ENCODE results near the gene OR52K2. TPM values are rescaled to one million over a fixed set of nuclear protein-coding genes. Genes with fewer than 3 reads are reported as not detected.

The OR52K2 gene
- total RNA-seq, 1 donor = not detected

DNA sequence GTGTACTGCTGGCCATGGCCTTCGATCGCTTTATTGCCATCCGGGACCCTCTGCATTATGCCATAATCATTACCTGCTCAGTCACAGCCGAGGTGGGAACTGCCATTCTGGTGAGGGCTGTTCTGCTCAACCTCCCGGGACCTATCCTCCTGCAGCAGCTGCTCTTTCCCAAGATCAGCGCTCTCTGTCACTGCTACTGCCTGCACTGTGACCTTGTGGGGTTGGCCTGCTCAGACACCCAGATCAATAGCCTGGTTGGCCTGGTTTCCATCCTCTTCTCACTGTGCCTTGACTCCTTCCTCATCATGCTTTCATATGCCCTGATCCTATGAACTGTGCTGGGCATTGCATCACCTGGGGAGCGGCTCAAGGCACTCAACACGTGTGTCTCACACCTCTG, 30.7 kb upstream of the OR52K2 start:
- H2AFZ ChIP-seq (ENCODE audit: low read length) = no peak overlapping the region
- no peak for TF ChIP-seq CTCF (IDR thresholded peaks at IDR 0.05; ENCODE audit: extremely low read depth, low read depth, low read length)
- H3K27me3 ChIP-seq (ENCODE audit: insufficient read depth, low read length) = no peaks in the 10 kb centered on the region
- no peaks in the 10 kb centered on the region for H3K36me3 ChIP-seq (ENCODE audit: insufficient read depth, low read length)
- H3K9me3 ChIP-seq (ENCODE audit: low read depth, low read length) = no peaks in the 10 kb centered on the region
- H4K20me1 ChIP-seq (ENCODE audit: insufficient read depth, low read length) = no peaks in the 10 kb centered on the region
- H3K79me2 ChIP-seq (ENCODE audit: insufficient read depth, low read length) = no peaks in the 10 kb centered on the region
- no peak overlapping the region for H3K4me2 ChIP-seq (ENCODE audit: insufficient read depth, low read length)
- no peak overlapping the region for H3K27ac ChIP-seq (ENCODE audit: low read depth, low read length)
- no peak for DNase-seq (ENCODE audit: insufficient read length, low spot score, missing footprints)
- H3K4me1 ChIP-seq (ENCODE audit: insufficient read depth, low read length) = no peaks in the 10 kb centered on the region
- H3K4me3 ChIP-seq (ENCODE audit: insufficient read depth, low read length) = no peak overlapping the region

DNA sequence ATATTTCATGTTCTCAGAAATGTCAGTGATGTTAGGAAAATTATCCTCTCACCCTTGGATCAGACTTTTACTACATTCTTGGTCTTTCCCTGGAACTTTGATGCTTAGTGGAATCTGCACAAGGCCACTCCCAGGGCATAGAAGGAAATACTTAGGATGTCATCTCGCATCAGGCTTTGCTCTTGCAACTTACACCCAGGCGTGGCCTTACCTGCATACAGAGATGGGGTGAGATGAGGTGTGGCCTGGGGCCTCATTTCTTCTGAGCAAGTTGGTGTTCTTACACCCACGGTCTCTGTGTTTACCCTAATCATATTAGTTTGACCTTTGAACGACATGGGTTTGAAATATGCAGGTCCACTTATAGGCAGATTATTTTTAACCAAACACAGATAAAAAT, 19.0 kb upstream of the OR52K2 start:
- Histone ChIP-seq H3K4me2 (ENCODE audit: insufficient read depth, low read length) (no peak overlapping the region), H4K20me1 (ENCODE audit: insufficient read depth, low read length) (no peaks in the 10 kb centered on the region), H3K9me3 (ENCODE audit: low read depth, low read length) (no peaks in the 10 kb centered on the region), H2AFZ (ENCODE audit: low read length) (no peak overlapping the region), H3K4me3 (ENCODE audit: insufficient read depth, low read length) (no peak overlapping the region), H3K27ac (ENCODE audit: low read depth, low read length) (no peak overlapping the region), H3K79me2 (ENCODE audit: insufficient read depth, low read length) (no peaks in the 10 kb centered on the region), H3K36me3 (ENCODE audit: insufficient read depth, low read length) (no peaks in the 10 kb centered on the region), H3K27me3 (ENCODE audit: insufficient read depth, low read length) (no peaks in the 10 kb centered on the region), H3K4me1 (ENCODE audit: insufficient read depth, low read length) (no peaks in the 10 kb centered on the region)
- no peak for DNase-seq (ENCODE audit: insufficient read length, low spot score, missing footprints)
- no peak for TF ChIP-seq CTCF (IDR thresholded peaks at IDR 0.05; ENCODE audit: extremely low read depth, low read depth, low read length)

GRCh38 chr11:4433856-4434255, 15.2 kb upstream of the OR52K2 start:
- no peaks in the 10 kb centered on the region for H4K20me1 ChIP-seq (ENCODE audit: insufficient read depth, low read length)
- no peaks in the 10 kb centered on the region for H3K79me2 ChIP-seq (ENCODE audit: insufficient read depth, low read length)
- H3K4me2 ChIP-seq (ENCODE audit: insufficient read depth, low read length) = no peak overlapping the region
- no peaks in the 10 kb centered on the region for H3K9me3 ChIP-seq (ENCODE audit: low read depth, low read length)
- H3K27ac ChIP-seq (ENCODE audit: low read depth, low read length) = no peak overlapping the region
- H3K27me3 ChIP-seq (ENCODE audit: insufficient read depth, low read length) = no peaks in the 10 kb centered on the region
- H2AFZ ChIP-seq (ENCODE audit: low read length) = no peak overlapping the region
- no peaks in the 10 kb centered on the region for H3K4me1 ChIP-seq (ENCODE audit: insufficient read depth, low read length)
- no peak overlapping the region for H3K4me3 ChIP-seq (ENCODE audit: insufficient read depth, low read length)
- DNase-seq (ENCODE audit: insufficient read length, low spot score, missing footprints) = no peak
- no peak for TF ChIP-seq CTCF (IDR thresholded peaks at IDR 0.05; ENCODE audit: extremely low read depth, low read depth, low read length)
- H3K36me3 ChIP-seq (ENCODE audit: insufficient read depth, low read length) = no peaks in the 10 kb centered on the region

- no peak for TF ChIP-seq CTCF (IDR thresholded peaks at IDR 0.05; ENCODE audit: extremely low read depth, low read depth, low read length)
- Histone ChIP-seq H3K4me3 (ENCODE audit: insufficient read depth, low read length) (no peak overlapping the region), H3K36me3 (ENCODE audit: insufficient read depth, low read length) (no peaks in the 10 kb centered on the region), H3K4me2 (ENCODE audit: insufficient read depth, low read length) (no peak overlapping the region), H2AFZ (ENCODE audit: low read length) (no peak overlapping the region), H4K20me1 (ENCODE audit: insufficient read depth, low read length) (no peaks in the 10 kb centered on the region), H3K79me2 (ENCODE audit: insufficient read depth, low read length) (no peaks in the 10 kb centered on the region), H3K4me1 (ENCODE audit: insufficient read depth, low read length) (no peaks in the 10 kb centered on the region), H3K27ac (ENCODE audit: low read depth, low read length) (no peak overlapping the region), H3K9me3 (ENCODE audit: low read depth, low read length) (no peaks in the 10 kb centered on the region), H3K27me3 (ENCODE audit: insufficient read depth, low read length) (no peaks in the 10 kb centered on the region)
- no peak for DNase-seq (ENCODE audit: insufficient read length, low spot score, missing footprints)
Measured at GRCh38 chr11:4436411-4436810, 12.7 kb upstream of the OR52K2 start.

All from osteoblast (primary cell).